Posterior vena cava (tissue), 2 donors: ENCODE data around the gene LEAP2. TPM values are rescaled to one million over a fixed set of nuclear protein-coding genes. Genes with fewer than 3 reads are reported as not detected.

ENCODE experiments used
- DNase-seq: peaks from one replicate; pipeline ENCODE4 v3.0.0-alpha.2; 2020; ENCODE audit warnings: low spot score
- intact Hi-C, 2 donors: fragments of 100-400 bp; cut with DNase I; formaldehyde crosslinking; loops; one replicate each; pipeline versions ENCODE4 v1.14.1 to v1.14.2; 2022 to 2023
- total RNA-seq, 2 donors: library from RNA; stranded (reverse); fragmentation: NEBNext Ultra II Directional; extraction: Animal tissue kit (Norgen Biotek cat#: 25700); gene quantifications; one replicate each; pipeline ENCODE4 v1.2.1, GENCODE V29; 2021
- donor health status: DM: yes; HTN: yes; CAD: no.
- donor health status: DM: yes; HTN: yes; CAD: no.

LEAP2 gene
- total RNA-seq, 2 donors from 2014 or later = 0.48 to 0.69 TPM

GRCh38 chr5:132909702-132910101 is 36.2 kb downstream of the LEAP2 start:
- intact Hi-C loops = loop anchor here in 1 of 2 donors (1.0 kb wide), 1 partner anchor 9 kb away; no protein-coding TSS in a partner anchor
- no peak for DNase-seq

- no peak for DNase-seq
- intact Hi-C loops = no loop called here
Observed at GRCh38 chr5:132915681-132916080, 42.2 kb downstream of the LEAP2 start.

GRCh38 chr5:132916086-132916485 is 42.6 kb downstream of the LEAP2 start:
- DNase-seq = no peak
- intact Hi-C loops = no loop called here

Other genes starting within 250 kb of the LEAP2 start
- under 1 TPM in 1 of 2 donors, not detected in 1; 0.29 TPM for gene IL13, start 215.5 kb upstream of the LEAP2 start, total RNA-seq
- not detected for gene IL4, start 199.7 kb upstream of the LEAP2 start, total RNA-seq
- 10 to 100 TPM in 1 of 2 donors, 1 to 10 TPM in 1; 7.5 to 10.0 TPM for gene KIF3A, start 136.1 kb upstream of the LEAP2 start, total RNA-seq
- not detected for gene CCNI2, start 126.2 kb upstream of the LEAP2 start, total RNA-seq
- 10 to 100 TPM; 42.9 to 54.8 TPM for gene SEPTIN8, start 96.4 kb upstream of the LEAP2 start, total RNA-seq
- gene SOWAHA, start 60.4 kb upstream of the LEAP2 start, total RNA-seq = not detected
- gene SHROOM1, start 43.0 kb upstream of the LEAP2 start, total RNA-seq = 1 to 10 TPM; 5.2 to 6.8 TPM
- under 1 TPM; 0.33 to 0.51 TPM for gene GDF9, start 7.2 kb upstream of the LEAP2 start, total RNA-seq
- 100 to 1,000 TPM; 364 to 379 TPM for gene UQCRQ, start 7.0 kb upstream of the LEAP2 start, total RNA-seq
- 10 to 100 TPM; 78.2 to 90.3 TPM for gene AFF4, start 90.0 kb downstream of the LEAP2 start, total RNA-seq
- 10 to 100 TPM; 14.8 to 19.0 TPM for gene ZCCHC10, start 152.9 kb downstream of the LEAP2 start, total RNA-seq
- gene HSPA4, start 178.3 kb downstream of the LEAP2 start, total RNA-seq = 10 to 100 TPM; 70.4 to 89.8 TPM